Activated naive CD4-positive, alpha-beta T cell treated with anti-CD3 and anti-CD28 coated beads, Interleukin-2, amount 50 U/mL, for 72 hours (primary cell): ENCODE data around the gene CDH13. TPM values are rescaled to one million over a fixed set of nuclear protein-coding genes. Genes with fewer than 3 reads are reported as not detected.

ENCODE experiments used
- ATAC-seq, 2 donors: fragments of 150-1000 bp; cut with Tn5 transposase; 2 replicates each; pipeline ENCODE4 v1.10.0; 2021; ENCODE audit warnings: mild to moderate bottlenecking in 2 of 2, moderate library complexity in 2 of 2
- DNase-seq, 2 donors: peaks; one replicate each; pipeline ENCODE4 v3.0.0; 2021 to 2022; ENCODE audit warnings: low spot score in 2 of 2
- H3K27ac Mint-ChIP-seq, 2 donors: one replicate each; pipeline ENCODE4 v1.8.0; 2022; ENCODE audit warnings: mild to moderate bottlenecking in 2 of 2, mixed read lengths in 2 of 2
- H3K36me3 Mint-ChIP-seq, 2 donors: one replicate each; pipeline ENCODE4 v1.8.0; 2022; ENCODE audit warnings: mixed read lengths in 2 of 2
- H3K9me3 Mint-ChIP-seq, 2 donors: one replicate each; pipeline ENCODE4 v1.8.0; 2022; ENCODE audit warnings: mixed read lengths in 2 of 2
- total RNA-seq, 2 donors: library from RNA; stranded (reverse); gene quantifications; one replicate each; pipeline ENCODE4 v1.2.3, GENCODE V29; 2022

CDH13 gene
- total RNA-seq, 2 donors from 2014 or later = not detected

GRCh38 chr16:82616356-82616755, 10.4 kb upstream of the CDH13 start:
- Mint-ChIP-seq H3K9me3 (no peaks in the 10 kb centered on the region), H3K36me3 (no peaks in the 10 kb centered on the region), H3K27ac (no peak overlapping the region)
- ATAC-seq (no peak), DNase-seq (no peak)

- ATAC-seq = no peak
- no peak overlapping the region for H3K27ac Mint-ChIP-seq
- no peaks in the 10 kb centered on the region for H3K9me3 Mint-ChIP-seq
- peaks cover 0 to 7% of the 10 kb centered on the region in 2 donors for H3K36me3 Mint-ChIP-seq
- DNase-seq = no peak
Observed at GRCh38 chr16:82621781-82622180, 5.0 kb upstream of the CDH13 start.

- no peaks in the 10 kb centered on the region for H3K9me3 Mint-ChIP-seq
- DNase-seq = no peak
- no peak overlapping the region for H3K27ac Mint-ChIP-seq
- ATAC-seq = no peak
- H3K36me3 Mint-ChIP-seq = peaks cover 0 to 7% of the 10 kb centered on the region in 2 donors
Observed at GRCh38 chr16:82623241-82623640, 3.5 kb upstream of the CDH13 start.

GRCh38 chr16:82625066-82625968, 1.5 kb upstream of the CDH13 start:
- H3K36me3 Mint-ChIP-seq = peaks cover 0 to 7% of the 10 kb centered on the region in 2 donors
- ATAC-seq (no peak), DNase-seq (no peak)
- no peaks in the 10 kb centered on the region for H3K9me3 Mint-ChIP-seq
- H3K27ac Mint-ChIP-seq = no peak overlapping the region

GRCh38 chr16:82628088-82628423, 1.3 kb downstream of the CDH13 start:
- Mint-ChIP-seq H3K9me3 (no peaks in the 10 kb centered on the region), H3K36me3 (peaks cover 0 to 7% of the 10 kb centered on the region in 2 donors), H3K27ac (no peak overlapping the region)
- no peak for ATAC-seq
- DNase-seq = no peak

- H3K36me3 Mint-ChIP-seq = peaks cover 0 to 7% of the 10 kb centered on the region in 2 donors
- ATAC-seq (no peak), DNase-seq (no peak)
- no peak overlapping the region for H3K27ac Mint-ChIP-seq
- no peaks in the 10 kb centered on the region for H3K9me3 Mint-ChIP-seq
Observed at GRCh38 chr16:82628711-82629110, 1.9 kb downstream of the CDH13 start.

- Mint-ChIP-seq H3K27ac (no peak overlapping the region), H3K9me3 (no peaks in the 10 kb centered on the region), H3K36me3 (peaks cover 0 to 7% of the 10 kb centered on the region in 2 donors)
- DNase-seq = no peak
- ATAC-seq = no peak
Observed at GRCh38 chr16:82629441-82630027, 2.8 kb downstream of the CDH13 start.

- Mint-ChIP-seq H3K9me3 (no peaks in the 10 kb centered on the region), H3K27ac (no peak overlapping the region), H3K36me3 (peaks cover 0 to 7% of the 10 kb centered on the region in 2 donors)
- ATAC-seq = no peak
- no peak for DNase-seq
Observed at GRCh38 chr16:82630219-82630618, 3.5 kb downstream of the CDH13 start.

GRCh38 chr16:82630688-82631087, 3.9 kb downstream of the CDH13 start:
- ATAC-seq (no peak), DNase-seq (no peak)
- Mint-ChIP-seq H3K9me3 (no peaks in the 10 kb centered on the region), H3K36me3 (peaks cover 0 to 7% of the 10 kb centered on the region in 2 donors), H3K27ac (no peak overlapping the region)

- H3K9me3 Mint-ChIP-seq = no peaks in the 10 kb centered on the region
- H3K27ac Mint-ChIP-seq = no peak overlapping the region
- ATAC-seq (no peak), DNase-seq (no peak)
- H3K36me3 Mint-ChIP-seq = no peaks in the 10 kb centered on the region
Observed at GRCh38 chr16:82631701-82632685, 5.2 kb downstream of the CDH13 start.

GRCh38 chr16:82633964-82634600, 7.3 kb downstream of the CDH13 start:
- ATAC-seq (no peak), DNase-seq (no peak)
- Mint-ChIP-seq H3K9me3 (no peaks in the 10 kb centered on the region), H3K36me3 (no peaks in the 10 kb centered on the region), H3K27ac (no peak overlapping the region)

- DNase-seq (no peak), ATAC-seq (peak; percentile 75 to 95)
- Mint-ChIP-seq H3K27ac (peak overlapping the region in 1 of 2 donors; percentile 25), H3K9me3 (no peaks in the 10 kb centered on the region), H3K36me3 (no peaks in the 10 kb centered on the region)
Observed at GRCh38 chr16:82634955-82635610, 8.3 kb downstream of the CDH13 start.

- Mint-ChIP-seq H3K9me3 (no peaks in the 10 kb centered on the region), H3K27ac (no peak overlapping the region), H3K36me3 (no peaks in the 10 kb centered on the region)
- no peak for DNase-seq
- ATAC-seq = no peak
Observed at GRCh38 chr16:82636485-82636884, 9.7 kb downstream of the CDH13 start.

- H3K36me3 Mint-ChIP-seq = no peaks in the 10 kb centered on the region
- DNase-seq (no peak), ATAC-seq (no peak)
- H3K9me3 Mint-ChIP-seq = no peaks in the 10 kb centered on the region
- H3K27ac Mint-ChIP-seq = no peak overlapping the region
Observed at GRCh38 chr16:82636958-82637357, 10.2 kb downstream of the CDH13 start.

- DNase-seq (no peak), ATAC-seq (no peak)
- Mint-ChIP-seq H3K36me3 (no peaks in the 10 kb centered on the region), H3K9me3 (no peaks in the 10 kb centered on the region), H3K27ac (no peak overlapping the region)
Observed at GRCh38 chr16:82638095-82638798, 11.5 kb downstream of the CDH13 start.
